HEK293 (cell line): ENCODE data around the gene RGL3.

Source experiments
- GLI2 ChIP-seq: fragments of 450-650 bp; formaldehyde crosslinking; IDR thresholded peaks from 2 replicates; pipeline ENCODE4; 2017; ENCODE audit warnings: missing biosample characterization, missing genetic modification characterization, low read depth, borderline replicate concordance
- KLF1 ChIP-seq: fragments of 450-650 bp; formaldehyde crosslinking; IDR thresholded peaks from 2 replicates; pipeline ENCODE4 v1.5.1; 2016; ENCODE audit warnings: missing biosample characterization, missing genetic modification characterization
- KLF10 ChIP-seq: fragments of 450-650 bp; IDR thresholded peaks from 2 replicates; pipeline ENCODE4 v1.5.1; 2018; ENCODE audit warnings: missing biosample characterization, mild to moderate bottlenecking, missing genetic modification characterization
- MYNN ChIP-seq: fragments of 450-650 bp; formaldehyde crosslinking; IDR thresholded peaks from 2 replicates; pipeline ENCODE4 v1.5.1; 2016; ENCODE audit warnings: missing biosample characterization, missing genetic modification characterization, borderline replicate concordance
- WT1 ChIP-seq: fragments of 450-650 bp; formaldehyde crosslinking; IDR thresholded peaks from 2 replicates; pipeline ENCODE4 v1.5.1; 2016; ENCODE audit warnings: missing biosample characterization, missing genetic modification characterization
- ZBTB11 ChIP-seq: fragments of 450-650 bp; formaldehyde crosslinking; conservative IDR thresholded peaks from 2 replicates; pipeline ENCODE4 v1.5.1; 2016; ENCODE audit warnings: low read depth, missing biosample characterization, missing genetic modification characterization
- ZBTB17 ChIP-seq: fragments of 450-650 bp; formaldehyde crosslinking; IDR thresholded peaks from 2 replicates; pipeline ENCODE4 v1.5.1; 2016; ENCODE audit warnings: missing biosample characterization, missing genetic modification characterization
- ZBTB20 ChIP-seq: fragments of 450-650 bp; formaldehyde crosslinking; IDR thresholded peaks from 2 replicates; pipeline ENCODE4 v1.5.1; 2016; ENCODE audit warnings: missing biosample characterization, missing genetic modification characterization
- ZBTB26 ChIP-seq: fragments of 450-650 bp; formaldehyde crosslinking; optimal IDR thresholded peaks from 2 replicates; pipeline ENCODE3; 2016; ENCODE audit warnings: missing biosample characterization, mild to moderate bottlenecking, missing genetic modification characterization
- ZBTB48 ChIP-seq: fragments of 450-650 bp; formaldehyde crosslinking; IDR thresholded peaks from 2 replicates; pipeline ENCODE4 v1.5.1; 2016; ENCODE audit warnings: missing biosample characterization, missing genetic modification characterization
- ZFHX2 ChIP-seq: fragments of 450-650 bp; formaldehyde crosslinking; conservative IDR thresholded peaks from 2 replicates; pipeline ENCODE4 v1.5.1; 2016; ENCODE audit warnings: missing biosample characterization, missing genetic modification characterization
- ZNF140 ChIP-seq: fragments of 450-650 bp; formaldehyde crosslinking; IDR thresholded peaks from 2 replicates; pipeline ENCODE4 v1.5.1; 2016; ENCODE audit warnings: missing biosample characterization, missing genetic modification characterization
- ZNF155 ChIP-seq: fragments of 450-650 bp; formaldehyde crosslinking; IDR thresholded peaks from 2 replicates; pipeline ENCODE4 v1.5.1; 2016; ENCODE audit warnings: missing biosample characterization, missing genetic modification characterization
- ZNF202 ChIP-seq: fragments of 450-650 bp; formaldehyde crosslinking; IDR thresholded peaks from 2 replicates; pipeline ENCODE4 v1.5.1; 2016; ENCODE audit warnings: missing biosample characterization, missing genetic modification characterization, borderline replicate concordance
- ZNF23 ChIP-seq: fragments of 450-650 bp; formaldehyde crosslinking; IDR thresholded peaks from 2 replicates; pipeline ENCODE4 v1.5.1; 2016; ENCODE audit warnings: missing biosample characterization, missing genetic modification characterization, borderline replicate concordance
- ZNF311 ChIP-seq: fragments of 450-650 bp; formaldehyde crosslinking; IDR thresholded peaks from 2 replicates; pipeline ENCODE4 v1.5.1; 2017; ENCODE audit warnings: missing biosample characterization, missing genetic modification characterization, borderline replicate concordance
- ZNF324 ChIP-seq: fragments of 450-650 bp; formaldehyde crosslinking; IDR thresholded peaks from 2 replicates; pipeline ENCODE4 v1.5.1; 2016; ENCODE audit warnings: missing biosample characterization, missing genetic modification characterization
- ZNF335 ChIP-seq: fragments of 450-650 bp; formaldehyde crosslinking; conservative IDR thresholded peaks from 2 replicates; pipeline ENCODE4 v1.5.1; 2016; ENCODE audit warnings: missing biosample characterization, missing genetic modification characterization
- ZNF341 ChIP-seq: fragments of 450-650 bp; formaldehyde crosslinking; IDR thresholded peaks from 2 replicates; pipeline ENCODE4; 2016; ENCODE audit warnings: low read depth, missing biosample characterization, missing genetic modification characterization
- ZNF350 ChIP-seq: fragments of 450-650 bp; formaldehyde crosslinking; IDR thresholded peaks from 2 replicates; pipeline ENCODE4 v1.5.0; 2017; ENCODE audit warnings: missing biosample characterization, mild to moderate bottlenecking, missing genetic modification characterization
- ZNF366 ChIP-seq: fragments of 450-650 bp; formaldehyde crosslinking; conservative IDR thresholded peaks from 2 replicates; pipeline ENCODE4 v1.5.1; 2016; ENCODE audit warnings: missing biosample characterization, missing genetic modification characterization
- ZNF398 ChIP-seq: fragments of 450-650 bp; formaldehyde crosslinking; IDR thresholded peaks from 2 replicates; pipeline ENCODE4 v1.5.1; 2017; ENCODE audit warnings: missing biosample characterization, missing genetic modification characterization
- ZNF580 ChIP-seq: fragments of 450-650 bp; formaldehyde crosslinking; IDR thresholded peaks from 2 replicates; pipeline ENCODE4 v1.5.1; 2016; ENCODE audit warnings: missing biosample characterization, missing genetic modification characterization
- ZNF585B ChIP-seq: fragments of 450-650 bp; formaldehyde crosslinking; IDR thresholded peaks from 2 replicates; pipeline ENCODE4 v1.5.1; 2016; ENCODE audit warnings: missing biosample characterization, missing genetic modification characterization
- ZNF600 ChIP-seq: fragments of 450-650 bp; formaldehyde crosslinking; IDR thresholded peaks from 2 replicates; pipeline ENCODE4 v1.5.1; 2016; ENCODE audit warnings: missing biosample characterization, missing genetic modification characterization
- ZNF704 ChIP-seq: fragments of 450-650 bp; formaldehyde crosslinking; IDR thresholded peaks from 2 replicates; pipeline ENCODE4 v1.5.1; 2016; ENCODE audit warnings: missing biosample characterization, missing genetic modification characterization
- ZNF707 ChIP-seq: fragments of 450-650 bp; formaldehyde crosslinking; IDR thresholded peaks from 2 replicates; pipeline ENCODE4 v1.5.1; 2016; ENCODE audit warnings: missing biosample characterization, missing genetic modification characterization
- ZNF785 ChIP-seq: fragments of 450-650 bp; formaldehyde crosslinking; IDR thresholded peaks from 2 replicates; pipeline ENCODE4 v1.5.1; 2016; ENCODE audit warnings: missing biosample characterization, missing genetic modification characterization
- ZNF830 ChIP-seq: fragments of 450-650 bp; IDR thresholded peaks from 2 replicates; pipeline ENCODE4 v1.5.0; 2018; ENCODE audit warnings: missing biosample characterization, missing genetic modification characterization, low read depth, mild to moderate bottlenecking, moderate library complexity
- ZSCAN16 ChIP-seq: fragments of 450-650 bp; formaldehyde crosslinking; IDR thresholded peaks from 2 replicates; pipeline ENCODE4 v1.5.1; 2016; ENCODE audit warnings: missing biosample characterization, missing genetic modification characterization
- ZSCAN23 ChIP-seq: fragments of 450-650 bp; formaldehyde crosslinking; IDR thresholded peaks from 2 replicates; pipeline ENCODE4 v1.5.1; 2016; ENCODE audit warnings: missing biosample characterization, missing genetic modification characterization
- ZSCAN30 ChIP-seq: fragments of 450-650 bp; IDR thresholded peaks from 2 replicates; pipeline ENCODE4 v1.5.1; 2018; ENCODE audit warnings: missing biosample characterization, mild to moderate bottlenecking, missing genetic modification characterization, moderate library complexity
- ZXDB ChIP-seq: fragments of 450-650 bp; formaldehyde crosslinking; IDR thresholded peaks from 2 replicates; pipeline ENCODE4 v1.5.1; 2016; ENCODE audit warnings: missing biosample characterization, missing genetic modification characterization

Gene RGL3

GRCh38 chr19:11346104-11346940, 72.8 kb downstream of the RGL3 start, which contains the start of the genes CCDC159 and TMEM205 (continued):
- no peak for TF ChIP-seq ZNF704 (tag by site-specific recombination)
- no peak for TF ChIP-seq ZNF324
- no peak for TF ChIP-seq ZNF140 (tag by site-specific recombination)
- 0 out of 2 replicates have a peak, but pooled peaks have one; percentile 47 for TF ChIP-seq ZBTB11 (tag by site-specific recombination)
- no peak for TF ChIP-seq ZNF585B (tag by site-specific recombination)
- TF ChIP-seq ZNF830 (tag by site-specific recombination), result no peak
- TF ChIP-seq ZXDB (tag by site-specific recombination), result peak; percentile 29; the same call in 1 of the 2 replicates
- TF ChIP-seq ZBTB48 (tag by site-specific recombination), result peak; percentile 95
- TF ChIP-seq GLI2 (tag by site-specific recombination), result no peak
- no peak for TF ChIP-seq ZNF155 (tag by site-specific recombination)
- TF ChIP-seq ZNF335 (tag by site-specific recombination), result peak; percentile 49; the same call in 1 of the 2 replicates
- TF ChIP-seq ZNF341 (tag by site-specific recombination), result peak; percentile 43; the same call in 1 of the 2 replicates
- peak; percentile 52 for TF ChIP-seq KLF1 (tag by site-specific recombination)
- no peak for TF ChIP-seq ZNF580 (tag by site-specific recombination)
- TF ChIP-seq ZNF707 (tag by site-specific recombination), result no peak
- TF ChIP-seq ZBTB17 (tag by site-specific recombination), result peak; percentile 45; the same call in 1 of the 2 replicates
- no peak for TF ChIP-seq ZSCAN23 (tag by site-specific recombination)
- no peak for TF ChIP-seq ZNF311
- TF ChIP-seq ZNF600 (tag by site-specific recombination), result peak; percentile 73
- peak; percentile 75 for TF ChIP-seq ZNF398
- no peak for TF ChIP-seq ZNF23 (tag by site-specific recombination)
- TF ChIP-seq KLF10, result peak; percentile 95
- TF ChIP-seq ZNF350, result no peak
- 0 out of 2 replicates have a peak, but pooled peaks have one; percentile 12 for TF ChIP-seq WT1
- peak; percentile 67; the same call in 1 of the 2 replicates for TF ChIP-seq ZBTB20 (tag by site-specific recombination)
- TF ChIP-seq ZNF202 (tag by site-specific recombination), result no peak
- no peak for TF ChIP-seq ZBTB26 (tag by site-specific recombination)
- TF ChIP-seq MYNN (tag by site-specific recombination), result no peak
- no peak for TF ChIP-seq ZNF366
- no peak for TF ChIP-seq ZSCAN16 (tag by site-specific recombination)
- peak; percentile 62 for TF ChIP-seq ZFHX2
- 0 out of 2 replicates have a peak, but pooled peaks have one; percentile 27 for TF ChIP-seq ZSCAN30 (tag by site-specific recombination)
- TF ChIP-seq ZNF785 (tag by site-specific recombination), result no peak
